Measurements from ENCODE around the gene ATXN2. TPM values are rescaled to one million over a fixed set of nuclear protein-coding genes. Genes with fewer than 3 reads are reported as not detected.
A peak's percentile ranks its signal among the peaks of the same experiment; 100 is the strongest.

The ATXN2 gene
- total RNA-seq, 1 experiment from 2014 or later: 72.9 TPM

DNA sequence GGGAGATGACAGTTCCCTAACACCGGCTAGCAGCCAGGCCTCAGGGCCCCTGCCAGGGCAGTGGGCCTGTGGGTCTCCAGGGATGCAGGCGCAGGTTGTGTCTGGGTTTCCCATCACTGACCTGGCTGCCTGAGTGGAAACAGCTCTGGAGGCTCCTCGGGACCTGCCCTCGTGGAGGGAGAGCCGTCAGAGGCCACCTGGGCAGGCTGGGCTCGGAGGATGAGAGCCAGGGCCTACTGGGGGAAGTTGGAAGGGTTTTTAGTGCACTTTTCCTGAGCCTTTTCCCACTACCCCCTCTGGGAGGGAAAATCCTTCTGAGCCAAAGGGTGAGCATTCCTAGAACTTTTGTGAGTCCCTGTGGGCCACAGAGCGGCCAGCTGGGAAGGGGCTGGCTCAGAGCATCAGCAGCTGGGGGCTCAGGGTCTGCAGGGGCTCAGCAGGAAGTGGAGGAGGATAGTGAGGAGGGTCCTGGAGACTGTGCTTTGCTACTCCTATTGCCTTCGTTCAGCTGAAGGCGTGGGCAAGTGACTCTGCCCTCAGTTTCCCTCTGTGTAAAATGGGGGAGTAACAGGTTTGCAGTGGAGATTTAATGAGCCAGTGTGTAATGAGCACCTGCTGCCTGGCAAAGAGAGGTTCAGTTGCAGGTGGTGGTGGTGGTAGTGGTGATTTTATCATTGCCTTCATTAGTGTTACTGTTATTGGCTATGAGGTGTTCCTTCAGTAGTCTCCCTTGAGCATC lies 191.6 kb downstream of the ATXN2 start:
- Histone ChIP-seq H3K9ac (ENCODE audit: extremely low read depth, insufficient read length, low read length) (no peak overlapping the region), H2BK120ac (ENCODE audit: low read depth, low read length, poor library complexity, severe bottlenecking) (no peak overlapping the region), H4K20me1 (ENCODE audit: control insufficient read depth, insufficient read depth, insufficient read length) (no peaks in the 10 kb centered on the region), H3K4ac (ENCODE audit: low read depth, low read length) (no peak overlapping the region), H3K79me2 (ENCODE audit: insufficient read depth, low read length) (peaks cover 37% of the 10 kb centered on the region; the same call in 1 of the 2 replicates), H3K9me3 (ENCODE audit: control insufficient read depth, low read depth, low read length) (no peaks in the 10 kb centered on the region), H3K56ac (ENCODE audit: insufficient read length, low read depth, low read length) (no peak overlapping the region), H3K14ac (ENCODE audit: insufficient read depth, low read length) (no peak overlapping the region), H3K4me2 (ENCODE audit: insufficient read depth, insufficient read length, low read length) (peak overlapping the region; percentile 83), H3K4me1 (ENCODE audit: insufficient read depth, low read length) (peaks cover 3% of the 10 kb centered on the region; the same call in 1 of the 2 replicates), H3K23ac (ENCODE audit: insufficient read length, low read depth, low read length) (no peak overlapping the region), H2AFZ (ENCODE audit: low read length) (no peak overlapping the region), H3T11ph (ENCODE audit: low read length) (no peak overlapping the region), H2AK5ac (ENCODE audit: insufficient read length, low read length) (no peak overlapping the region), H2BK12ac (ENCODE audit: insufficient read length, low read depth, low read length) (no peak overlapping the region), H3K27ac (ENCODE audit: insufficient read length, low read depth, low read length) (no peak overlapping the region), H3K18ac (ENCODE audit: insufficient read length, low read depth, low read length) (no peak overlapping the region), H3K23me2 (ENCODE audit: insufficient read length, low read depth, low read length, poor library complexity, severe bottlenecking) (peaks cover 13% of the 10 kb centered on the region), H4K91ac (ENCODE audit: insufficient read length, low read depth, low read length) (no peak overlapping the region), H2BK15ac (ENCODE audit: low read depth, low read length) (no peak overlapping the region), H3K79me1 (ENCODE audit: insufficient read depth, low read depth, low read length, poor library complexity, severe bottlenecking) (peaks cover 8% of the 10 kb centered on the region), H4K5ac (ENCODE audit: insufficient read length, low read depth, low read length) (no peak overlapping the region), H3K27me3 (ENCODE audit: insufficient read depth, low read length) (no peaks in the 10 kb centered on the region), H2BK5ac (ENCODE audit: insufficient read length, low read length) (no peak overlapping the region), H4K8ac (replicated peaks; ENCODE audit: insufficient read length, low read depth, low read length) (no peak overlapping the region), H2BK20ac (ENCODE audit: low read depth, low read length, poor library complexity, severe bottlenecking) (no peak overlapping the region)
- H3K4me1 Mint-ChIP-seq: peaks cover 52 to 61% of the 10 kb centered on the region in 2 experiments
- no peak overlapping the region for H3K27ac Mint-ChIP-seq
- DNase-seq: no peak
- TF ChIP-seq, protein P1, sequence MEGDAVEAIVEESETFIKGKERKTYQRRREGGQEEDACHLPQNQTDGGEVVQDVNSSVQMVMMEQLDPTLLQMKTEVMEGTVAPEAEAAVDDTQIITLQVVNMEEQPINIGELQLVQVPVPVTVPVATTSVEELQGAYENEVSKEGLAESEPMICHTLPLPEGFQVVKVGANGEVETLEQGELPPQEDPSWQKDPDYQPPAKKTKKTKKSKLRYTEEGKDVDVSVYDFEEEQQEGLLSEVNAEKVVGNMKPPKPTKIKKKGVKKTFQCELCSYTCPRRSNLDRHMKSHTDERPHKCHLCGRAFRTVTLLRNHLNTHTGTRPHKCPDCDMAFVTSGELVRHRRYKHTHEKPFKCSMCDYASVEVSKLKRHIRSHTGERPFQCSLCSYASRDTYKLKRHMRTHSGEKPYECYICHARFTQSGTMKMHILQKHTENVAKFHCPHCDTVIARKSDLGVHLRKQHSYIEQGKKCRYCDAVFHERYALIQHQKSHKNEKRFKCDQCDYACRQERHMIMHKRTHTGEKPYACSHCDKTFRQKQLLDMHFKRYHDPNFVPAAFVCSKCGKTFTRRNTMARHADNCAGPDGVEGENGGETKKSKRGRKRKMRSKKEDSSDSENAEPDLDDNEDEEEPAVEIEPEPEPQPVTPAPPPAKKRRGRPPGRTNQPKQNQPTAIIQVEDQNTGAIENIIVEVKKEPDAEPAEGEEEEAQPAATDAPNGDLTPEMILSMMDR (conservative IDR thresholded peaks at IDR 0.05): no peak
- WGBS (ENCODE audit: extremely low coverage, insufficient read length, low lambda C conversion rate): no CpG with 5 or more reads among the region's 9 CpGs
- no peaks in the 10 kb centered on the region for H3K36me3 Mint-ChIP-seq (ENCODE audit: insufficient read depth in 1 of 3, low read depth in 3 of 3)
- no peaks in the 10 kb centered on the region; the same call in none of the 2 replicates for H3K27me3 Mint-ChIP-seq (ENCODE audit: low read depth)
- H3K4me3 Mint-ChIP-seq: peak overlapping the region; percentile 81 to 92
- no peaks in the 10 kb centered on the region; a peak in 1 of 5 replicates for H3K9me3 Mint-ChIP-seq

Data from H9 (cell line).